Liver (tissue), 9 donors: Measurements from ENCODE around the gene CYB5RL. TPM values are rescaled to one million over a fixed set of nuclear protein-coding genes. Genes with fewer than 3 reads are reported as not detected.

Source experiments
- DNase-seq: peaks from one replicate; pipeline ENCODE4 v3.0.0-alpha.2; 2017; ENCODE audit warnings: low spot score
- H3K27ac ChIP-seq, 2 donors: one replicate each; pipeline ENCODE4 v1.7.0; 2013; ENCODE audit warnings: inconsistent platforms in 2 of 2, low read length in 2 of 2, control low read depth in 1 of 2, low read depth in 1 of 2, mild to moderate bottlenecking in 1 of 2
- H3K27me3 ChIP-seq, 4 donors: one replicate each; pipeline versions ENCODE4 v1.6.1 to v1.7.0; 2013; ENCODE audit warnings: low read length in 3 of 4, inconsistent platforms in 1 of 4, mild to moderate bottlenecking in 1 of 4, moderate library complexity in 1 of 4; ENCODE audit not compliant: control insufficient read depth in 4 of 4, insufficient read depth in 4 of 4
- H3K36me3 ChIP-seq, 4 donors: one replicate each; pipeline versions ENCODE4 v1.6.1 to v1.7.0; 2013; ENCODE audit warnings: low read length in 3 of 4, mild to moderate bottlenecking in 3 of 4, low read depth in 1 of 4, moderate library complexity in 1 of 4; ENCODE audit not compliant: control insufficient read depth in 4 of 4, insufficient read depth in 3 of 4
- H3K4me1 ChIP-seq, 4 donors: one replicate each; pipeline versions ENCODE4 v1.6.1 to v1.7.0; 2013; ENCODE audit warnings: low read length in 3 of 4, mild to moderate bottlenecking in 3 of 4, moderate library complexity in 1 of 4; ENCODE audit not compliant: control insufficient read depth in 4 of 4, insufficient read depth in 4 of 4
- H3K4me3 ChIP-seq, 3 donors: one replicate each; pipeline versions ENCODE4 v1.6.1 to v1.7.0; 2013; ENCODE audit warnings: low read length in 3 of 3, control low read depth in 1 of 3, low read depth in 1 of 3, mild to moderate bottlenecking in 1 of 3
- H3K9ac ChIP-seq, 2 donors: one replicate each; pipeline ENCODE4 v1.7.0; 2013; ENCODE audit warnings: low read length in 2 of 2, mild to moderate bottlenecking in 2 of 2, moderate library complexity in 2 of 2, control low read depth in 1 of 2, low read depth in 1 of 2
- H3K9me3 ChIP-seq, 4 donors: one replicate each; pipeline versions ENCODE4 v1.6.1 to v1.7.0; 2013; ENCODE audit warnings: low read length in 3 of 4; ENCODE audit not compliant: control insufficient read depth in 4 of 4
- EGR1 ChIP-seq, 2 donors: IDR thresholded peaks; 2 replicates each; pipeline ENCODE4 v1.6.1; 2016 to 2018; ENCODE audit warnings: antibody characterized with exemption in 2 of 2, low read depth in 2 of 2
- FOXA1 ChIP-seq: IDR thresholded peaks from 2 replicates; pipeline ENCODE4 v1.6.1; 2016; ENCODE audit warnings: antibody characterized with exemption
- FOXA2 ChIP-seq: IDR thresholded peaks from 2 replicates; pipeline ENCODE4 v1.6.1; 2016; ENCODE audit warnings: antibody characterized with exemption
- GABPA ChIP-seq, 2 donors: IDR thresholded peaks in 1 of 2; conservative IDR thresholded peaks in 1 of 2; 2 replicates each; pipeline ENCODE4 v1.6.1; 2016; ENCODE audit warnings: antibody characterized with exemption in 2 of 2, mild to moderate bottlenecking in 1 of 2, moderate library complexity in 1 of 2
- HNF4A ChIP-seq, 2 donors: conservative IDR thresholded peaks; 2 replicates each; pipeline ENCODE4 v1.6.1; 2016; ENCODE audit warnings: antibody characterized with exemption in 2 of 2, mild to moderate bottlenecking in 2 of 2
- HNF4G ChIP-seq: IDR thresholded peaks from 2 replicates; pipeline ENCODE4 v1.6.1; 2016; ENCODE audit warnings: antibody characterized with exemption
- JUND ChIP-seq, 2 donors: IDR thresholded peaks; 2 replicates each; pipeline ENCODE4 v1.6.1; 2016; ENCODE audit warnings: antibody characterized with exemption in 2 of 2
- NR2F2 ChIP-seq: IDR thresholded peaks from 2 replicates; pipeline ENCODE4 v1.6.1; 2016; ENCODE audit warnings: antibody characterized with exemption
- RXRA ChIP-seq, 2 donors: IDR thresholded peaks; 2 replicates each; pipeline ENCODE4 v1.6.1; 2017 to 2018; ENCODE audit warnings: antibody characterized with exemption in 2 of 2, mild to moderate bottlenecking in 1 of 2
- SP1 ChIP-seq: IDR thresholded peaks from 2 replicates; pipeline ENCODE4 v1.6.1; 2018; ENCODE audit warnings: antibody characterized with exemption, mild to moderate bottlenecking
- TAF1 ChIP-seq: conservative IDR thresholded peaks from 2 replicates; pipeline ENCODE4 v1.6.1; 2016; ENCODE audit warnings: antibody characterized with exemption, mild to moderate bottlenecking
- YY1 ChIP-seq: IDR thresholded peaks from 2 replicates; pipeline ENCODE4 v1.6.1; 2016; ENCODE audit warnings: antibody characterized with exemption, mild to moderate bottlenecking
- WGBS: extraction: QIAGEN DNeasy Blood & Tissue Kit; methylation state at CpG from one replicate; pipeline ENCODE4 v1.1.7; 2013; 5-methylcytosine and 5-hydroxymethylcytosine counted together
- polyA plus RNA-seq, 2 donors: library from polyadenylated mRNA; stranded (reverse) in 1 of 2; unstranded in 1 of 2; fragments of 200-250 nt in 1 of 2; fragments of >200 nt in 1 of 2; fragmentation: Nextera tagmentation in 1 of 2; extraction: Ambion mirVana in 1 of 2; gene quantifications; one replicate each; pipeline versions ENCODE4 v1.2.1 to v1.2.3, GENCODE V29; 2013 to 2015
- total RNA-seq, 2 donors: library from RNA; depleted of rRNA; stranded (reverse); fragments of >200 nt; gene quantifications; one replicate each; pipeline ENCODE4 v1.2.3, GENCODE V29; 2014
- TF ChIP-seq, protein P1 (sequence below): IDR thresholded peaks from 2 replicates; pipeline ENCODE4 v1.6.1; 2016; ENCODE audit warnings: antibody characterized with exemption, mild to moderate bottlenecking
- TF ChIP-seq, protein P2 (sequence below): IDR thresholded peaks from 2 replicates; pipeline ENCODE4 v1.6.1; 2016; ENCODE audit warnings: antibody characterized with exemption
- TF ChIP-seq, protein P3 (sequence below): IDR thresholded peaks from 2 replicates; pipeline ENCODE4 v1.6.1; 2016; ENCODE audit warnings: antibody characterized with exemption
- TF ChIP-seq, protein P4 (sequence below): IDR thresholded peaks from 2 replicates; pipeline ENCODE4 v1.6.1; 2016; ENCODE audit warnings: antibody characterized with exemption
- TF ChIP-seq, protein P5 (sequence below): fragments of 150-350 bp; IDR thresholded peaks from 2 replicates; pipeline ENCODE4 v1.5.1; 2017; ENCODE audit warnings: improper control_type of control experiment, low read depth, low read length; ENCODE audit not compliant: missing input control
- donor health status: healthy.
- donor health status: healthy.
- donor health status: healthy.
- donor health status: healthy.
- donor health status: healthy.

The CYB5RL gene
- total and polyA plus RNA-seq, 4 donors = 1.5 to 4.5 (median 2.5) TPM

DNA sequence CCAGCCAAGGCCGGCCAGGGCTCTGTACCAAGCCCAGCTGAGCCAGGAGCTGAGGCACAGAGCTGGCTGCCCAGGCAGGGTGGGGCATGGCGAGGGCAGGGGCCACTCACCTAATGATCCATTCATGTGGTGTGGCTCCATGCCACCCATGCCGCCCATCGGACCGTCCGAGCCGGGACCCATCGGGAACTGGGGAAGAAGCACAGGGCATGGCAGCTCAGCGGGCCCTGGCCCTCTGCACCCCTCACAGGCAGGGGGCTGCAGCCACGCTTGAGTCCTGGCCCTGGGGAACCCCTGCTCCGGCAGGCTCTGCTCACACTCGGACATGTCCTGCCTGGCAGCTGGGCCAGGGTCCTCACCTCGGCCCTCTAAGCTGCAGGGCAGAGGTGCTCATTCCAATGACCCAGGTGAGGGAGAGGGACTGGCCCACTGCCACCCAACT, 28.8 kb upstream of the CYB5RL start:
- Histone ChIP-seq H3K27ac (no peak overlapping the region), H3K9ac (no peak overlapping the region), H3K4me1 (no peaks in the 10 kb centered on the region), H3K27me3 (no peaks in the 10 kb centered on the region), H3K36me3 (peaks cover 3 to 5% (median 3%) of the 10 kb centered on the region in 4 donors), H3K4me3 (no peak overlapping the region), H3K9me3 (no peaks in the 10 kb centered on the region)
- WGBS = 94% methylated on average over 13 of the region's 13 CpGs
- DNase-seq = no peak
- no peak for TF ChIP-seq SP1
- TF ChIP-seq HNF4A (conservative IDR thresholded peaks at IDR 0.05) = no peak
- TF ChIP-seq YY1 = no peak
- TF ChIP-seq FOXA1 = no peak
- TF ChIP-seq, protein P1, sequence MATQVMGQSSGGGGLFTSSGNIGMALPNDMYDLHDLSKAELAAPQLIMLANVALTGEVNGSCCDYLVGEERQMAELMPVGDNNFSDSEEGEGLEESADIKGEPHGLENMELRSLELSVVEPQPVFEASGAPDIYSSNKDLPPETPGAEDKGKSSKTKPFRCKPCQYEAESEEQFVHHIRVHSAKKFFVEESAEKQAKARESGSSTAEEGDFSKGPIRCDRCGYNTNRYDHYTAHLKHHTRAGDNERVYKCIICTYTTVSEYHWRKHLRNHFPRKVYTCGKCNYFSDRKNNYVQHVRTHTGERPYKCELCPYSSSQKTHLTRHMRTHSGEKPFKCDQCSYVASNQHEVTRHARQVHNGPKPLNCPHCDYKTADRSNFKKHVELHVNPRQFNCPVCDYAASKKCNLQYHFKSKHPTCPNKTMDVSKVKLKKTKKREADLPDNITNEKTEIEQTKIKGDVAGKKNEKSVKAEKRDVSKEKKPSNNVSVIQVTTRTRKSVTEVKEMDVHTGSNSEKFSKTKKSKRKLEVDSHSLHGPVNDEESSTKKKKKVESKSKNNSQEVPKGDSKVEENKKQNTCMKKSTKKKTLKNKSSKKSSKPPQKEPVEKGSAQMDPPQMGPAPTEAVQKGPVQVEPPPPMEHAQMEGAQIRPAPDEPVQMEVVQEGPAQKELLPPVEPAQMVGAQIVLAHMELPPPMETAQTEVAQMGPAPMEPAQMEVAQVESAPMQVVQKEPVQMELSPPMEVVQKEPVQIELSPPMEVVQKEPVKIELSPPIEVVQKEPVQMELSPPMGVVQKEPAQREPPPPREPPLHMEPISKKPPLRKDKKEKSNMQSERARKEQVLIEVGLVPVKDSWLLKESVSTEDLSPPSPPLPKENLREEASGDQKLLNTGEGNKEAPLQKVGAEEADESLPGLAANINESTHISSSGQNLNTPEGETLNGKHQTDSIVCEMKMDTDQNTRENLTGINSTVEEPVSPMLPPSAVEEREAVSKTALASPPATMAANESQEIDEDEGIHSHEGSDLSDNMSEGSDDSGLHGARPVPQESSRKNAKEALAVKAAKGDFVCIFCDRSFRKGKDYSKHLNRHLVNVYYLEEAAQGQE = no peak
- TF ChIP-seq EGR1 (IDR thresholded peaks at IDR 0.05; ENCODE audit: low read depth in 2 of 2) = no peak
- TF ChIP-seq, protein P2, sequence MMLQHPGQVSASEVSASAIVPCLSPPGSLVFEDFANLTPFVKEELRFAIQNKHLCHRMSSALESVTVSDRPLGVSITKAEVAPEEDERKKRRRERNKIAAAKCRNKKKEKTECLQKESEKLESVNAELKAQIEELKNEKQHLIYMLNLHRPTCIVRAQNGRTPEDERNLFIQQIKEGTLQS = no peak
- TF ChIP-seq NR2F2 = no peak
- TF ChIP-seq, protein P3, sequence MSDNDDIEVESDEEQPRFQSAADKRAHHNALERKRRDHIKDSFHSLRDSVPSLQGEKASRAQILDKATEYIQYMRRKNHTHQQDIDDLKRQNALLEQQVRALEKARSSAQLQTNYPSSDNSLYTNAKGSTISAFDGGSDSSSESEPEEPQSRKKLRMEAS = no peak
- no peak for TF ChIP-seq GABPA (IDR thresholded peaks at IDR 0.05 in 1 of 2, conservative IDR thresholded peaks at IDR 0.05 in 1 of 2)
- no peak for TF ChIP-seq TAF1
- TF ChIP-seq, protein P4, sequence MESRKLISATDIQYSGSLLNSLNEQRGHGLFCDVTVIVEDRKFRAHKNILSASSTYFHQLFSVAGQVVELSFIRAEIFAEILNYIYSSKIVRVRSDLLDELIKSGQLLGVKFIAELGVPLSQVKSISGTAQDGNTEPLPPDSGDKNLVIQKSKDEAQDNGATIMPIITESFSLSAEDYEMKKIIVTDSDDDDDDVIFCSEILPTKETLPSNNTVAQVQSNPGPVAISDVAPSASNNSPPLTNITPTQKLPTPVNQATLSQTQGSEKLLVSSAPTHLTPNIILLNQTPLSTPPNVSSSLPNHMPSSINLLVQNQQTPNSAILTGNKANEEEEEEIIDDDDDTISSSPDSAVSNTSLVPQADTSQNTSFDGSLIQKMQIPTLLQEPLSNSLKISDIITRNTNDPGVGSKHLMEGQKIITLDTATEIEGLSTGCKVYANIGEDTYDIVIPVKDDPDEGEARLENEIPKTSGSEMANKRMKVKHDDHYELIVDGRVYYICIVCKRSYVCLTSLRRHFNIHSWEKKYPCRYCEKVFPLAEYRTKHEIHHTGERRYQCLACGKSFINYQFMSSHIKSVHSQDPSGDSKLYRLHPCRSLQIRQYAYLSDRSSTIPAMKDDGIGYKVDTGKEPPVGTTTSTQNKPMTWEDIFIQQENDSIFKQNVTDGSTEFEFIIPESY = no peak

DNA sequence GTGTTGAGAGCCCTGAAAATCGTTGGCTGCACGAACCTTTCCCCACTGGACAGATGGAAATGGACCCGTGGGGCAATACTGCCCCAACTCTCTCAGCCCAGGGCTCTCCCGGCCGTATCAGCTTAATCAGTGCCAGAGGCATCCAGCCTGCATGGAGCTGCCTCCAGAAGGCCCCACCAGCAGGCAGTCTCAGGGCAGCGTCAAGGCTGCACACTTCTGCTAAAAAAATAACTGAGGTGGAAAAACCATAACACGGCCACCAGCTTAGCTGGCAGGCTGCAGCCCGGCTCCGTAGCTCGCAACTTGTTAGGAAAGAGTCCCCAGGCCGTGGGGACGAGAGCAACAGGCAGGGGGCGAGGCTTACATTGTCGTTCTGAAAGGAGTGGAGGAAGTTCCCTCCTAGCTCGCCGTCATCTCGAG, 28.1 kb upstream of the CYB5RL start:
- H3K9me3 ChIP-seq = no peaks in the 10 kb centered on the region
- no peaks in the 10 kb centered on the region for H3K27me3 ChIP-seq
- DNase-seq = no peak
- 83% methylated on average over 17 of the region's 17 CpGs for WGBS
- H3K4me1 ChIP-seq = no peaks in the 10 kb centered on the region
- H3K4me3 ChIP-seq = no peak overlapping the region
- no peak overlapping the region for H3K27ac ChIP-seq
- peaks cover 3 to 5% (median 3%) of the 10 kb centered on the region in 4 donors for H3K36me3 ChIP-seq
- no peak overlapping the region for H3K9ac ChIP-seq
- TF ChIP-seq, protein P4 = no peak
- no peak for TF ChIP-seq EGR1 (IDR thresholded peaks at IDR 0.05; ENCODE audit: low read depth in 2 of 2)
- TF ChIP-seq, protein P2 = no peak
- no peak for TF ChIP-seq GABPA (IDR thresholded peaks at IDR 0.05 in 1 of 2, conservative IDR thresholded peaks at IDR 0.05 in 1 of 2)
- TF ChIP-seq RXRA (IDR thresholded peaks at IDR 0.05) = no peak
- TF ChIP-seq FOXA2 = no peak
- TF ChIP-seq TAF1 = no peak
- no peak for TF ChIP-seq SP1
- TF ChIP-seq, protein P5, sequence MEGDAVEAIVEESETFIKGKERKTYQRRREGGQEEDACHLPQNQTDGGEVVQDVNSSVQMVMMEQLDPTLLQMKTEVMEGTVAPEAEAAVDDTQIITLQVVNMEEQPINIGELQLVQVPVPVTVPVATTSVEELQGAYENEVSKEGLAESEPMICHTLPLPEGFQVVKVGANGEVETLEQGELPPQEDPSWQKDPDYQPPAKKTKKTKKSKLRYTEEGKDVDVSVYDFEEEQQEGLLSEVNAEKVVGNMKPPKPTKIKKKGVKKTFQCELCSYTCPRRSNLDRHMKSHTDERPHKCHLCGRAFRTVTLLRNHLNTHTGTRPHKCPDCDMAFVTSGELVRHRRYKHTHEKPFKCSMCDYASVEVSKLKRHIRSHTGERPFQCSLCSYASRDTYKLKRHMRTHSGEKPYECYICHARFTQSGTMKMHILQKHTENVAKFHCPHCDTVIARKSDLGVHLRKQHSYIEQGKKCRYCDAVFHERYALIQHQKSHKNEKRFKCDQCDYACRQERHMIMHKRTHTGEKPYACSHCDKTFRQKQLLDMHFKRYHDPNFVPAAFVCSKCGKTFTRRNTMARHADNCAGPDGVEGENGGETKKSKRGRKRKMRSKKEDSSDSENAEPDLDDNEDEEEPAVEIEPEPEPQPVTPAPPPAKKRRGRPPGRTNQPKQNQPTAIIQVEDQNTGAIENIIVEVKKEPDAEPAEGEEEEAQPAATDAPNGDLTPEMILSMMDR = no peak
- TF ChIP-seq, protein P1 = no peak
- no peak for TF ChIP-seq HNF4G
- TF ChIP-seq HNF4A (conservative IDR thresholded peaks at IDR 0.05) = no peak
- no peak for TF ChIP-seq NR2F2
- no peak for TF ChIP-seq JUND (IDR thresholded peaks at IDR 0.05)
- no peak for TF ChIP-seq YY1
- no peak for TF ChIP-seq FOXA1
